NCI-H446 (cell line): ENCODE data around the gene C14orf180.
A peak's percentile ranks its signal among the peaks of the same experiment; 100 is the strongest.

Experiments used
- DNase-seq, 2 experiments: peaks; one replicate each; lab custom pipeline; 2025; lab: John Stamatoyannopoulos, UW

Gene C14orf180

GRCh38 chr14:104561632-104562495 lies 17.7 kb upstream of the C14orf180 start:
- no peak for DNase-seq

- no peak for DNase-seq
These were observed 17.0 kb upstream of the C14orf180 start for GRCh38 chr14:104562606-104563005.

- peak; percentile 84 for DNase-seq
These were observed 16.3 kb upstream of the C14orf180 start for GRCh38 chr14:104563191-104563741.

GRCh38 chr14:104563742-104564615 lies 15.6 kb upstream of the C14orf180 start:
- DNase-seq, result peak; percentile 86 to 91

- no peak for DNase-seq
These were observed 14.6 kb upstream of the C14orf180 start for GRCh38 chr14:104564744-104565679.

GRCh38 chr14:104567141-104567956 lies 12.2 kb upstream of the C14orf180 start:
- peak in 1 of 2 experiments; percentile 38 for DNase-seq

- no peak for DNase-seq
These were observed 11.7 kb upstream of the C14orf180 start for GRCh38 chr14:104567957-104568225.

- DNase-seq, result no peak
These were observed 10.9 kb upstream of the C14orf180 start for GRCh38 chr14:104568620-104569019.

- no peak for DNase-seq
These were observed 10.1 kb upstream of the C14orf180 start for GRCh38 chr14:104569435-104569834.

- no peak for DNase-seq
These were observed 8.3 kb upstream of the C14orf180 start for GRCh38 chr14:104571246-104571645.

GRCh38 chr14:104572024-104572626 lies 7.4 kb upstream of the C14orf180 start:
- DNase-seq, result peak in 1 of 2 experiments; percentile 33

- no peak for DNase-seq
These were observed 6.9 kb upstream of the C14orf180 start for GRCh38 chr14:104572668-104573067.

GRCh38 chr14:104573930-104574329 lies 5.6 kb upstream of the C14orf180 start:
- DNase-seq, result no peak

GRCh38 chr14:104574536-104574935 lies 5.0 kb upstream of the C14orf180 start:
- no peak for DNase-seq

GRCh38 chr14:104574978-104575583 lies 4.5 kb upstream of the C14orf180 start:
- no peak for DNase-seq

- no peak for DNase-seq
These were observed 3.2 kb upstream of the C14orf180 start for GRCh38 chr14:104576232-104576969.

GRCh38 chr14:104576970-104577332 lies 2.6 kb upstream of the C14orf180 start:
- peak in 1 of 2 experiments; percentile 56 for DNase-seq

- no peak for DNase-seq
These were observed 2.1 kb upstream of the C14orf180 start for GRCh38 chr14:104577426-104577825.

- no peak for DNase-seq
These were observed 1.7 kb upstream of the C14orf180 start for GRCh38 chr14:104577847-104578301.
